Left lung (tissue), 10 donors: ENCODE measurements around the gene XPC. TPM values are rescaled to one million over a fixed set of nuclear protein-coding genes. Genes with fewer than 3 reads are reported as not detected.

Experiments
- ATAC-seq: fragments of 200-7000 bp; cut with Tn5 transposase; one replicate; pipeline ENCODE4 v1.9.1; 2020; ENCODE audit warnings: moderate library complexity
- DNase-seq, 4 donors: peaks; one replicate each; pipeline ENCODE4 v3.0.0-alpha.2; 2013 to 2020
- H3K27ac ChIP-seq, 2 donors: fragments of 200-600 bp; sonication (generic) in 1 of 2; one replicate each; pipeline versions ENCODE4 v1.5.0 to v1.8.0; 2020 to 2021
- H3K27me3 ChIP-seq, 2 donors: fragments of 200-600 bp; sonication (generic) in 1 of 2; one replicate each; pipeline versions ENCODE4 v1.5.0 to v1.8.0; 2020 to 2021
- H3K36me3 ChIP-seq, 2 donors: fragments of 200-600 bp; sonication (generic) in 1 of 2; one replicate each; pipeline versions ENCODE4 v1.5.0 to v1.8.0; 2020 to 2021
- H3K4me1 ChIP-seq, 2 donors: fragments of 200-600 bp; one replicate each; pipeline ENCODE4 v1.8.0; 2021
- H3K4me3 ChIP-seq, 2 donors: fragments of 200-600 bp; sonication (generic) in 1 of 2; one replicate each; pipeline versions ENCODE4 v1.5.0 to v1.8.0; 2020 to 2021; ENCODE audit warnings: mild to moderate bottlenecking in 1 of 2
- H3K9me3 ChIP-seq, 2 donors: fragments of 200-600 bp; sonication (generic) in 1 of 2; one replicate each; pipeline versions ENCODE4 v1.5.0 to v1.8.0; 2020 to 2021
- intact Hi-C, 2 donors: fragments of 100-400 bp; cut with DNase I; formaldehyde crosslinking; loops; one replicate each; pipeline versions ENCODE4 v1.11.2 to v1.14.2; 2022
- polyA plus RNA-seq, 6 donors: library from polyadenylated mRNA; unstranded; fragments of 120-200 nt; gene quantifications; one replicate each; pipeline ENCODE4 v1.2.1, GENCODE V29; 2013; ENCODE audit not compliant: insufficient read length in 6 of 6
- total RNA-seq, 2 donors: library from RNA; stranded (reverse); fragmentation: NEBNext Ultra II Directional; extraction: Animal tissue kit (Norgen Biotek cat#: 25700); gene quantifications; one replicate each; pipeline ENCODE4 v1.2.1, GENCODE V29; 2021
- TF ChIP-seq, protein P1 (sequence below), 2 donors: fragments of 200-600 bp; sonication (generic) in 1 of 2; IDR thresholded peaks; one replicate each; pipeline versions ENCODE4 v1.5.0 to v1.8.0; 2021; ENCODE audit warnings: antibody characterized with exemption in 2 of 2
- donor health status: DM: no; HTN: yes; CAD: no.
- donor health status: DM: no; HTN: no; CAD: no.

The XPC gene
- total and polyA plus RNA-seq, 8 donors: 23.9 to 47.6 (median 43.2) TPM

- peak in 1 of 4 donors; percentile 38 for DNase-seq
- no peaks in the 10 kb centered on the region for H3K27me3 ChIP-seq
- peaks cover 0 to 61% of the 10 kb centered on the region in 2 donors for H3K36me3 ChIP-seq
- no peaks in the 10 kb centered on the region for H3K9me3 ChIP-seq
- TF ChIP-seq, protein P1, sequence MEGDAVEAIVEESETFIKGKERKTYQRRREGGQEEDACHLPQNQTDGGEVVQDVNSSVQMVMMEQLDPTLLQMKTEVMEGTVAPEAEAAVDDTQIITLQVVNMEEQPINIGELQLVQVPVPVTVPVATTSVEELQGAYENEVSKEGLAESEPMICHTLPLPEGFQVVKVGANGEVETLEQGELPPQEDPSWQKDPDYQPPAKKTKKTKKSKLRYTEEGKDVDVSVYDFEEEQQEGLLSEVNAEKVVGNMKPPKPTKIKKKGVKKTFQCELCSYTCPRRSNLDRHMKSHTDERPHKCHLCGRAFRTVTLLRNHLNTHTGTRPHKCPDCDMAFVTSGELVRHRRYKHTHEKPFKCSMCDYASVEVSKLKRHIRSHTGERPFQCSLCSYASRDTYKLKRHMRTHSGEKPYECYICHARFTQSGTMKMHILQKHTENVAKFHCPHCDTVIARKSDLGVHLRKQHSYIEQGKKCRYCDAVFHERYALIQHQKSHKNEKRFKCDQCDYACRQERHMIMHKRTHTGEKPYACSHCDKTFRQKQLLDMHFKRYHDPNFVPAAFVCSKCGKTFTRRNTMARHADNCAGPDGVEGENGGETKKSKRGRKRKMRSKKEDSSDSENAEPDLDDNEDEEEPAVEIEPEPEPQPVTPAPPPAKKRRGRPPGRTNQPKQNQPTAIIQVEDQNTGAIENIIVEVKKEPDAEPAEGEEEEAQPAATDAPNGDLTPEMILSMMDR (IDR thresholded peaks at IDR 0.05): no peak
- intact Hi-C loops: loop anchor here in 1 of 2 donors (2.0 kb wide), 1 partner anchor 33 kb away; the partner anchor contains the start of genes LSM3 and XPC
- no peak overlapping the region for H3K4me3 ChIP-seq
- H3K4me1 ChIP-seq: peaks cover 25 to 41% of the 10 kb centered on the region in 2 donors
- peak overlapping the region; percentile 92 to 99 for H3K27ac ChIP-seq
- ATAC-seq: no peak
Observed at GRCh38 chr3:14145670-14146380, 32.6 kb downstream of the XPC start.

- peak overlapping the region; percentile 92 to 99 for H3K27ac ChIP-seq
- peaks cover 0 to 64% of the 10 kb centered on the region in 2 donors for H3K36me3 ChIP-seq
- DNase-seq (peak in 1 of 4 donors; percentile 36), ATAC-seq (peak; percentile 6)
- intact Hi-C loops: loop anchor here in 1 of 2 donors (2.0 kb wide), 1 partner anchor 34 kb away; the partner anchor contains the start of genes LSM3 and XPC
- no peaks in the 10 kb centered on the region for H3K27me3 ChIP-seq
- no peaks in the 10 kb centered on the region for H3K9me3 ChIP-seq
- TF ChIP-seq, protein P1 (IDR thresholded peaks at IDR 0.05): no peak
- peak overlapping the region in 1 of 2 donors; percentile 21 for H3K4me3 ChIP-seq
- peaks cover 25 to 41% of the 10 kb centered on the region in 2 donors for H3K4me1 ChIP-seq
Observed at GRCh38 chr3:14145236-14145635, 33.2 kb downstream of the XPC start.

DNA sequence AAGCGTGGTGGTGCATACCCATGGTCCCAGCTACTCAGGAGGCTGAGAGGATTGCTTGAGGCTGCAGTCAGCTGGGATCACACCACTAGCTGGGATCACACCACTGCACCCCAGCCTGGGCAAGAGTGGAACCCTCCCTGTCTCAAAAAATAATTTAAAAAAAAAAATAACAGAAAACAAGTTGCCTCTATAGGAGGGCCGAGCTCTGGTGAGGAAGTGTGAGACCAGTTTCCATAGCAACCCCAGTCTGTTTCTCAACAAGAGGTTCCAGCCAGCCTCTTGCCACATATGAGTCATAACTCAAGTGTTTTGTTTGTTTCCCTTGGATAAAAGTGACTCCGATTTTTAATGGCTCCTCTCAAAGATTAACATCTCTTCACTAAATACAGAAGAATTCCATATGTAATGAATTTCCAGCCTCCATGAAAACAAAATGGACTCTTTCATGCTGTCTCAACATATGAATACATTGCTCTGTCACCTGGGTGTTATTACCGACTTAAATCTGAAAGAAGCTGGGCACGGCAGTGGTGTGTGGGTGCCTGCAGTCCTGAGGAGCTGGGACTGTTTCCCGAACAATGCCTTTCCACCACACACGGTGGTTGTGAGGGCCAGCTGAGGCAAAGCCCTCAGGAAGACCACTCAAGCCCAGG, 33.9 kb downstream of the XPC start:
- peak overlapping the region in 1 of 2 donors; percentile 21 for H3K4me3 ChIP-seq
- TF ChIP-seq, protein P1 (IDR thresholded peaks at IDR 0.05): no peak
- ATAC-seq (peak; percentile 81), DNase-seq (peak in 3 of 4 donors; percentile 80 to 97 (median 92))
- H3K36me3 ChIP-seq: peaks cover 0 to 71% of the 10 kb centered on the region in 2 donors
- peak overlapping the region; percentile 92 to 99 for H3K27ac ChIP-seq
- H3K4me1 ChIP-seq: peaks cover 25 to 41% of the 10 kb centered on the region in 2 donors
- intact Hi-C loops: loop anchor here in 1 of 2 donors (2.0 kb wide), 1 partner anchor 34 kb away; the partner anchor contains the start of genes LSM3 and XPC
- H3K27me3 ChIP-seq: no peaks in the 10 kb centered on the region
- H3K9me3 ChIP-seq: no peaks in the 10 kb centered on the region

- Histone ChIP-seq H3K4me3 (no peak overlapping the region), H3K4me1 (peaks cover 25 to 41% of the 10 kb centered on the region in 2 donors), H3K36me3 (peaks cover 0 to 76% of the 10 kb centered on the region in 2 donors), H3K9me3 (no peaks in the 10 kb centered on the region), H3K27me3 (no peaks in the 10 kb centered on the region), H3K27ac (peak overlapping the region; percentile 92 to 99)
- TF ChIP-seq, protein P1 (IDR thresholded peaks at IDR 0.05): no peak
- ATAC-seq: peak; percentile 61
- intact Hi-C loops: loop anchor here in 1 of 2 donors (2.0 kb wide), 1 partner anchor 35 kb away; the partner anchor contains the start of genes LSM3 and XPC
- peak in 2 of 4 donors; percentile 75 to 80 for DNase-seq
Observed at GRCh38 chr3:14143271-14144225, 34.9 kb downstream of the XPC start.
